Bronchial epithelial cell (primary cell): ENCODE results near the gene AZIN2. TPM values are rescaled to one million over a fixed set of nuclear protein-coding genes. Genes with fewer than 3 reads are reported as not detected.
"Not testable (repeated sequence)": the region's sequence is repeated elsewhere in the genome, so short reads cannot be mapped to it uniquely, and the experiment has no call there.

Source experiments
- DNase-seq: peaks from one replicate; pipeline ENCODE4 v3.0.0-alpha.2; 2010; ENCODE audit warnings: low read depth
- FAIRE-seq: peaks from 2 replicates; lab custom pipeline; 2011; peaks lifted over from hg19 to GRCh38; lab: Jason Lieb, UNC
- H3K27me3 ChIP-seq: 2 replicates; pipeline ENCODE4 v1.5.1; 2011; ENCODE audit warnings: low read length; ENCODE audit not compliant: control insufficient read depth, insufficient read depth
- H3K36me3 ChIP-seq: 2 replicates; pipeline ENCODE4 v1.5.1; 2011; ENCODE audit warnings: low read length; ENCODE audit not compliant: control insufficient read depth, insufficient read depth
- H3K4me3 ChIP-seq: 2 replicates; pipeline ENCODE4 v1.5.1; 2011; ENCODE audit warnings: mild to moderate bottlenecking, low read depth, low read length, control low read depth
- CTCF ChIP-seq: IDR thresholded peaks from 2 replicates; pipeline ENCODE4 v1.5.1; 2011; ENCODE audit warnings: mild to moderate bottlenecking, moderate library complexity, low read length, control low read depth, inconsistent platforms; ENCODE audit not compliant: insufficient read depth, severe bottlenecking
- total RNA-seq: library from RNA; depleted of rRNA; stranded (reverse); fragments of >200 nt; gene quantifications from 2 replicates; pipeline ENCODE4 v1.2.1, GENCODE V29; 2014

The AZIN2 gene
- total RNA-seq, 1 donor from 2014 or later = 1.3 TPM

- TF ChIP-seq CTCF = no peak
- FAIRE-seq (no peak), DNase-seq (no peak)
- Histone ChIP-seq H3K27me3 (no peaks in the 10 kb centered on the region), H3K4me3 (no peak overlapping the region), H3K36me3 (no peaks in the 10 kb centered on the region)
Measured at GRCh38 chr1:33121728-33122127, 40.8 kb downstream of the AZIN2 start.

GRCh38 chr1:33122483-33123178 lies 41.7 kb downstream of the AZIN2 start:
- FAIRE-seq = no peak
- no peak for DNase-seq

GRCh38 chr1:33123266-33123665 lies 42.3 kb downstream of the AZIN2 start:
- no peak for FAIRE-seq
- peak; percentile 75 for DNase-seq
- no peak for TF ChIP-seq CTCF
- no peaks in the 10 kb centered on the region for H3K36me3 ChIP-seq
- no peak overlapping the region for H3K4me3 ChIP-seq
- no peaks in the 10 kb centered on the region for H3K27me3 ChIP-seq

More at GRCh38 chr1:33122483-33123178, 41.7 kb downstream of the AZIN2 start:
- H3K36me3 ChIP-seq = no peaks in the 10 kb centered on the region
- TF ChIP-seq CTCF = no peak
- no peak overlapping the region for H3K4me3 ChIP-seq
- no peaks in the 10 kb centered on the region for H3K27me3 ChIP-seq

GRCh38 chr1:33124647-33125046 lies 43.7 kb downstream of the AZIN2 start:
- DNase-seq, H3K36me3 ChIP-seq, H3K27me3 ChIP-seq, FAIRE-seq, H3K4me3 ChIP-seq: not testable (repeated sequence)

GRCh38 chr1:33126411-33127000 lies 45.6 kb downstream of the AZIN2 start:
- FAIRE-seq (no peak), DNase-seq (no peak)
- H3K4me3 ChIP-seq = peak overlapping the region; percentile 61
- no peaks in the 10 kb centered on the region for H3K36me3 ChIP-seq
- H3K27me3 ChIP-seq = no peaks in the 10 kb centered on the region
- TF ChIP-seq CTCF = no peak

GRCh38 chr1:33127001-33127823 lies 46.3 kb downstream of the AZIN2 start:
- peak overlapping the region; percentile 61 for H3K4me3 ChIP-seq
- DNase-seq (peak; percentile 95), FAIRE-seq (peak; percentile 97)
- H3K27me3 ChIP-seq = no peaks in the 10 kb centered on the region
- peak; percentile 96 for TF ChIP-seq CTCF
- no peaks in the 10 kb centered on the region for H3K36me3 ChIP-seq
